ENCODE results near the gene ELN. TPM values are rescaled to one million over a fixed set of nuclear protein-coding genes. Genes with fewer than 3 reads are reported as not detected.

The ELN gene
- total RNA-seq, 4 donors from 2014 or later: 29.6 to 224 (median 108) TPM

- no peak for TF ChIP-seq CTCF (IDR thresholded peaks at IDR 0.05; ENCODE audit: low read depth)
These were observed 11.4 kb downstream of the ELN start for GRCh38 chr7:74039337-74039736.

- no peak for TF ChIP-seq CTCF (IDR thresholded peaks at IDR 0.05; ENCODE audit: low read depth)
These were observed 12.3 kb downstream of the ELN start for GRCh38 chr7:74040101-74040790.

GRCh38 chr7:74040791-74041520, 13.0 kb downstream of the ELN start:
- TF ChIP-seq CTCF (IDR thresholded peaks at IDR 0.05; ENCODE audit: low read depth): no peak

GRCh38 chr7:74042746-74043522, 15.0 kb downstream of the ELN start:
- TF ChIP-seq CTCF (IDR thresholded peaks at IDR 0.05; ENCODE audit: low read depth): no peak

- TF ChIP-seq CTCF (IDR thresholded peaks at IDR 0.05; ENCODE audit: low read depth): no peak
These were observed 15.6 kb downstream of the ELN start for GRCh38 chr7:74043523-74043951.

GRCh38 chr7:74044366-74045350, 16.7 kb downstream of the ELN start:
- TF ChIP-seq CTCF (IDR thresholded peaks at IDR 0.05; ENCODE audit: low read depth): no peak

All from subcutaneous adipose tissue (tissue), 4 donors.